HG03103 (cell line): Measurements from ENCODE around the gene NOX3.
A peak's percentile ranks its signal among the peaks of the same experiment; 100 is the strongest.
"Not testable (repeated sequence)": the region's sequence is repeated elsewhere in the genome, so short reads cannot be mapped to it uniquely, and the experiment has no call there.

ENCODE experiments used
- ATAC-seq: cut with Tn5 transposase; IDR thresholded peaks from one replicate; pipeline ENCODE4 v1.9.1; 2021; ENCODE audit warnings: low read depth; ENCODE audit not compliant: unreplicated experiment

NOX3 gene

GRCh38 chr6:155377061-155377460 is 78.6 kb downstream of the NOX3 start:
- ATAC-seq: no peak

GRCh38 chr6:155375801-155376200 is 79.8 kb downstream of the NOX3 start:
- no peak for ATAC-seq

GRCh38 chr6:155374681-155375080 is 81.0 kb downstream of the NOX3 start:
- ATAC-seq: no peak

- ATAC-seq: no peak
Observed at GRCh38 chr6:155373276-155373675, 82.4 kb downstream of the NOX3 start.

GRCh38 chr6:155372256-155372655 is 83.4 kb downstream of the NOX3 start:
- ATAC-seq: no peak

- ATAC-seq: no peak
Observed at GRCh38 chr6:155371230-155371629, 84.4 kb downstream of the NOX3 start.

- ATAC-seq: no peak
Observed at GRCh38 chr6:155366325-155366724, 89.3 kb downstream of the NOX3 start.

- ATAC-seq: no peak
Observed at GRCh38 chr6:155364844-155365437, 90.7 kb downstream of the NOX3 start.

- not testable (repeated sequence) for ATAC-seq
Observed at GRCh38 chr6:155364021-155364420, 91.6 kb downstream of the NOX3 start.

GRCh38 chr6:155362968-155363632 is 92.5 kb downstream of the NOX3 start:
- ATAC-seq: not testable (repeated sequence)

GRCh38 chr6:155354167-155354566 is 101.5 kb downstream of the NOX3 start:
- ATAC-seq: no peak

- ATAC-seq: no peak
Observed at GRCh38 chr6:155352811-155353210, 102.8 kb downstream of the NOX3 start.

GRCh38 chr6:155352130-155352420 is 103.6 kb downstream of the NOX3 start:
- ATAC-seq: no peak

GRCh38 chr6:155351273-155352129 is 104.1 kb downstream of the NOX3 start:
- peak; percentile 92 for ATAC-seq

- ATAC-seq: no peak
Observed at GRCh38 chr6:155349956-155350355, 105.7 kb downstream of the NOX3 start.

- no peak for ATAC-seq
Observed at GRCh38 chr6:155349129-155349528, 106.5 kb downstream of the NOX3 start.

GRCh38 chr6:155347800-155348199 is 107.8 kb downstream of the NOX3 start:
- no peak for ATAC-seq

GRCh38 chr6:155346957-155347356 is 108.7 kb downstream of the NOX3 start:
- ATAC-seq: no peak
